A549 (cell line): ENCODE data around the gene DPYD. TPM values are rescaled to one million over a fixed set of nuclear protein-coding genes. Genes with fewer than 3 reads are reported as not detected.

ENCODE experiments used
- ATAC-seq, 2 experiments: fragments of 200-7000 bp in 1 of 2; fragments of >200 bp in 1 of 2; cut with Nextera tagmentation in 1 of 2; cut with Tn5 transposase in 1 of 2; 3 replicates each; pipeline versions ENCODE4 v1.8.0 to v1.9.1; 2018 to 2020; ENCODE audit warnings: mild to moderate bottlenecking in 1 of 2, moderate library complexity in 1 of 2
- CTCF ChIA-PET: fragments of 300-600 bp; sonication (Branson Sonifier 250); formaldehyde crosslinking; extraction: SDS; loops from one replicate; lab custom pipeline; 2021; ENCODE audit warnings: antibody characterized with exemption, inconsistent platforms; lab: Yijun Ruan, JAX
- POLR2A ChIA-PET: fragments of 350-600 bp; formaldehyde crosslinking; extraction: SDS; loops from one replicate; lab custom pipeline; 2021; ENCODE audit warnings: antibody characterized with exemption, inconsistent platforms; lab: Yijun Ruan, JAX
- DNase-seq, 2 experiments: peaks; one replicate each; pipeline versions ENCODE4 v3.0.0 to v3.0.0-alpha.2; 2011 to 2016; ENCODE audit warnings: low read depth in 1 of 2, low spot score in 1 of 2
- FAIRE-seq: peaks from 2 replicates; lab custom pipeline; 2011; peaks lifted over from hg19 to GRCh38; lab: Jason Lieb, UNC
- H3K27ac ChIP-seq, 2 experiments: fragments of >200 bp; sonication (Bioruptor Twin); formaldehyde crosslinking; 3 replicates each; pipeline ENCODE4 v1.5.1; 2016 to 2017
- H3K4me1 ChIP-seq: fragments of >200 bp; sonication (Bioruptor Twin); formaldehyde crosslinking; 3 replicates; pipeline ENCODE4 v1.6.1; 2016
- H3K4me2 ChIP-seq: fragments of >200 bp; sonication (Bioruptor Twin); formaldehyde crosslinking; 3 replicates; pipeline ENCODE4 v1.6.1; 2016
- H3K4me3 ChIP-seq: fragments of >200 bp; sonication (Bioruptor Twin); formaldehyde crosslinking; 3 replicates; pipeline ENCODE4 v1.5.1; 2016
- H3K9me3 ChIP-seq: fragments of >200 bp; sonication (Bioruptor Twin); formaldehyde crosslinking; 3 replicates; pipeline ENCODE4 v1.6.1; 2016
- CBX8 ChIP-seq: fragments of 200-600 bp; sonication (generic); IDR thresholded peaks from 2 replicates; pipeline ENCODE4 v1.6.1; 2016
- EHF ChIP-seq: fragments of 250-450 bp; sonication (Bioruptor Pico); IDR thresholded peaks from 2 replicates; pipeline ENCODE4 v1.5.0; 2020; ENCODE audit warnings: mild to moderate bottlenecking
- FOSL2 ChIP-seq, 2 experiments: fragments of 450-650 bp in 1 of 2; fragments of >200 bp in 1 of 2; sonication (Bioruptor Twin) in 1 of 2; formaldehyde crosslinking; IDR thresholded peaks; 2 replicates each; pipeline versions ENCODE4 v1.5.0 to v1.6.1; 2016 to 2020; ENCODE audit warnings: mild to moderate bottlenecking in 1 of 2, moderate library complexity in 1 of 2
- GATA3 ChIP-seq: IDR thresholded peaks from 2 replicates; pipeline ENCODE4 v1.6.1; 2012; ENCODE audit warnings: borderline replicate concordance
- HDAC2 ChIP-seq: fragments of 200-600 bp; sonication (generic); IDR thresholded peaks from 2 replicates; pipeline ENCODE4 v1.6.1; 2016
- JUNB ChIP-seq: fragments of >200 bp; sonication (Bioruptor Twin); formaldehyde crosslinking; IDR thresholded peaks from 2 replicates; pipeline ENCODE4 v1.6.1; 2016
- NFE2L2 ChIP-seq: fragments of 150-350 bp; conservative IDR thresholded peaks from 2 replicates; pipeline ENCODE4 v1.6.1; 2014; ENCODE audit warnings: low read length
- POLR2A ChIP-seq: IDR thresholded peaks from 2 replicates; pipeline ENCODE4 v1.6.1; 2012; ENCODE audit warnings: mild to moderate bottlenecking, low read length
- SREBF2 ChIP-seq: fragments of 450-650 bp; IDR thresholded peaks from 2 replicates; pipeline ENCODE4 v1.6.1; 2014; ENCODE audit warnings: mild to moderate bottlenecking, moderate library complexity
- TFCP2L1 ChIP-seq: fragments of 250-450 bp; sonication (Bioruptor Pico); IDR thresholded peaks from 2 replicates; pipeline ENCODE4 v1.5.0; 2021; ENCODE audit warnings: mild to moderate bottlenecking
- TP53 ChIP-seq: fragments of 250-450 bp; sonication (Bioruptor Pico); IDR thresholded peaks from 2 replicates; pipeline ENCODE4 v1.5.0; 2021; ENCODE audit warnings: mild to moderate bottlenecking, moderate library complexity
- ZC3H11A ChIP-seq: fragments of 450-650 bp; IDR thresholded peaks from 2 replicates; pipeline ENCODE4 v1.6.1; 2014; ENCODE audit warnings: antibody characterized with exemption, mild to moderate bottlenecking
- ZFP36 ChIP-seq: fragments of 450-650 bp; IDR thresholded peaks from 2 replicates; pipeline ENCODE4 v1.6.1; 2014; ENCODE audit warnings: borderline replicate concordance; ENCODE audit not compliant: partially characterized antibody
- ZNF302 ChIP-seq: fragments of 250-450 bp; sonication (Bioruptor Pico); IDR thresholded peaks from 2 replicates; pipeline ENCODE4 v1.9.0; 2021; ENCODE audit warnings: inconsistent platforms, mild to moderate bottlenecking, moderate library complexity
- ZSCAN20 ChIP-seq: fragments of 250-450 bp; sonication (Bioruptor Pico); IDR thresholded peaks from 2 replicates; pipeline ENCODE4 v1.8.0; 2022; ENCODE audit warnings: mild to moderate bottlenecking, moderate library complexity
- WGBS: methylation state at CpG from one replicate; pipeline ENCODE4 v1.1.6; 2017; ENCODE audit errors: missing lambda C conversion rate; 5-methylcytosine and 5-hydroxymethylcytosine counted together
- polyA plus RNA-seq, 4 experiments: library from polyadenylated mRNA; depleted of rRNA in 3 of 4; stranded (reverse); fragments of >200 nt; fragmentation: RNase III in 1 of 4; extraction: RNeasy Plus Mini Kit Qiagen cat#74134 plus additional on column Dnase treatment in 1 of 4; gene quantifications; 2 replicates in 3 of 4; 3 replicates in 1 of 4; pipeline ENCODE4 v1.2.3, GENCODE V29; 2011 to 2017
- TF ChIP-seq, protein P1 (sequence below): fragments of 200-600 bp; sonication (generic); IDR thresholded peaks from 2 replicates; pipeline ENCODE4 v1.6.1; 2016; ENCODE audit warnings: antibody characterized with exemption, mild to moderate bottlenecking, moderate library complexity
- TF ChIP-seq, protein P2 (sequence below): fragments of >200 bp; sonication (Bioruptor Twin); formaldehyde crosslinking; IDR thresholded peaks from 3 replicates; pipeline ENCODE4 v1.6.1; 2016

Gene DPYD
- polyA plus RNA-seq, 2 of the 4 experiments (the other 2 are of a cell fraction), result 5.9 to 7.5 TPM

DNA sequence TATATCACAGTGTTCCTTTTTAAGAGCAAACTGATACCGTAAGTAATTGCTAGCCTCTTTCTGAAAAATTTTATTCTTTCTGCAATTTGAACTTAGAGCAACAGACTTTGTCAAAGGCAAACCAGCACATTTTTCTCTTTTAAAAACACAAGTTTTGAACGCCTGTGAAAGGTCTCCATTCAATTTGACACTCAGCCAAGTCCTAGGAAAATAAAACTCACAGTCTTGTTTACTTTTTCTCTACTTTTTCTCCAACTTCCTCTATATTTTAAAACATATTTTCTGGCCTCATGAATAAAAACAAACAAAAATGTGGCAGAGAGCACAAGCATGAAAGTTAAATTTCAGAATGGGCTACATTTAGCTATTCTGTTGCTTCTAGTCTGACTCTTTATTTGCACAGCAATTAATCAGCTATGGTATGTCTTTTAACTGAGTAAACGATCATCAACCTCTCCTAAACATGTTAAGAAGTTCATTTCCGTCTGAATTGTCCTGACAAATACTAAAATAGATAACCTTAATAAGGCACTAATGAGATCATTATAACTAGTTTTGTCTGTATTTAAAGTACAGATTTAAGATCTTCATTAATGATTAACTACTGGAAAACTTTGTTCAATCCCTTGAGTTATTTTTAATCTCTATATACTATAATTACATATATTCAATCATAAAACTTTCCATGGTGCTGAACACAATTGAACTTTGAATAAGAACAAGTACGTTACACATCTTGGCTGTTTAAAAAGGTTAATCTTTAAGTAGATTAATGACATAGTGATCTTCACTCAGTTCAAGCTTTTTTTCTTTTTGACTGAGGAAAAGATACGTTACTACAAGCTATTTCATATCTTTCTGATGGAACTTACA lies 648.7 kb downstream of the DPYD start:
- POLR2A ChIA-PET, result no interaction called here
- Histone ChIP-seq H3K4me2 (peak overlapping the region; percentile 62), H3K4me1 (peaks cover 24% of the 10 kb centered on the region), H3K27ac (peak overlapping the region; percentile 33 to 37; a peak in 3 of 6 replicates), H3K9me3 (no peaks in the 10 kb centered on the region), H3K4me3 (no peak overlapping the region)
- CTCF ChIA-PET, result no interaction called here
- peak; percentile 54 for TF ChIP-seq GATA3
- no peak for TF ChIP-seq EHF (CRISPR knock-in tag)
- TF ChIP-seq, protein P1, sequence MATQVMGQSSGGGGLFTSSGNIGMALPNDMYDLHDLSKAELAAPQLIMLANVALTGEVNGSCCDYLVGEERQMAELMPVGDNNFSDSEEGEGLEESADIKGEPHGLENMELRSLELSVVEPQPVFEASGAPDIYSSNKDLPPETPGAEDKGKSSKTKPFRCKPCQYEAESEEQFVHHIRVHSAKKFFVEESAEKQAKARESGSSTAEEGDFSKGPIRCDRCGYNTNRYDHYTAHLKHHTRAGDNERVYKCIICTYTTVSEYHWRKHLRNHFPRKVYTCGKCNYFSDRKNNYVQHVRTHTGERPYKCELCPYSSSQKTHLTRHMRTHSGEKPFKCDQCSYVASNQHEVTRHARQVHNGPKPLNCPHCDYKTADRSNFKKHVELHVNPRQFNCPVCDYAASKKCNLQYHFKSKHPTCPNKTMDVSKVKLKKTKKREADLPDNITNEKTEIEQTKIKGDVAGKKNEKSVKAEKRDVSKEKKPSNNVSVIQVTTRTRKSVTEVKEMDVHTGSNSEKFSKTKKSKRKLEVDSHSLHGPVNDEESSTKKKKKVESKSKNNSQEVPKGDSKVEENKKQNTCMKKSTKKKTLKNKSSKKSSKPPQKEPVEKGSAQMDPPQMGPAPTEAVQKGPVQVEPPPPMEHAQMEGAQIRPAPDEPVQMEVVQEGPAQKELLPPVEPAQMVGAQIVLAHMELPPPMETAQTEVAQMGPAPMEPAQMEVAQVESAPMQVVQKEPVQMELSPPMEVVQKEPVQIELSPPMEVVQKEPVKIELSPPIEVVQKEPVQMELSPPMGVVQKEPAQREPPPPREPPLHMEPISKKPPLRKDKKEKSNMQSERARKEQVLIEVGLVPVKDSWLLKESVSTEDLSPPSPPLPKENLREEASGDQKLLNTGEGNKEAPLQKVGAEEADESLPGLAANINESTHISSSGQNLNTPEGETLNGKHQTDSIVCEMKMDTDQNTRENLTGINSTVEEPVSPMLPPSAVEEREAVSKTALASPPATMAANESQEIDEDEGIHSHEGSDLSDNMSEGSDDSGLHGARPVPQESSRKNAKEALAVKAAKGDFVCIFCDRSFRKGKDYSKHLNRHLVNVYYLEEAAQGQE, result peak; percentile 57
- TF ChIP-seq TFCP2L1, result no peak
- peak; percentile 36; the same call in 1 of the 2 replicates for TF ChIP-seq JUNB
- 15% methylated on average over 6 of the region's 6 CpGs for WGBS
- FAIRE-seq, result no peak
- DNase-seq, result peak in 1 of 2 experiments; percentile 3
- ATAC-seq, result peak in 1 of 2 experiments; percentile 58; a peak in 1 of 6 replicates

DNA sequence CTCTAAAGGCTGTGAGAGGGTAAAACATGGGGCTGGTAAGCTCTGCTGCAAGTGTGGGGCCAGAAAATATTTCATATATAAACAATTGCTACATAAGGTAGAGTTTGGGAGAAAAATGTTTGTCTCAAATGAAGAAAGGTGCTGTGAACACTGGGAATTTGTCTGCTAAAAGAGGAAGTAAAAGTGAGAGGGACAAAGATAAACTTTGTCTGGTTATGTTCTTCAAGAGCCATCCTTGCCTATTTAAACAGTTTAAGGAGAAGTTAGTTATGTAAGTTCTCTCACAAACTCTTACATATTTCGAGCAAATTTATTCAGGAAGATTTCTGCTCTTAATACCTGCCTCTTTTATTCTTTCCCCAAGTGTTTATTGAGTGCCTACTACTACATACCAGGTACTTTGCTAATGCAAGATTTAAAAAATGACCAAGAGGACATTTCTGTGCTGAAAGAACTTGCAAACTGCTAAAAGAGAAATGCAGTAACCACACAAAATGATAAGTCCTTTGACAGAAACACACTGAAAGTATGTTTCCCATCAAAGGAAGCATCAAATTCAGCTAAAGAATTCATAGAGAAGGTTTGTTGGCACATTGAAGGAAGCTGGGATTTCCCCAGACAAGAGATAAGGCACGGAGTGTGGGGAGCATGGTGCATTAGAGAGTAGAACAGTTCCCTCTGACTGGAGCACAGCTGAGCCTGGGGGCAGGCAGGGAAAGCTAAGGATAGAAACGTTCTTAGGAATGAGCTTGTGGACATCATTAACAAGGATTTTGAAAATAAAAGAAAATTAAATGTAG lies 650.1 kb downstream of the DPYD start:
- TF ChIP-seq NFE2L2, result no peak
- TF ChIP-seq TFCP2L1, result no peak
- TF ChIP-seq CBX8, result no peak
- TF ChIP-seq JUNB, result no peak
- no peak for TF ChIP-seq ZFP36
- TF ChIP-seq SREBF2, result no peak
- no peak for TF ChIP-seq TP53
- no peak for TF ChIP-seq EHF (CRISPR knock-in tag)
- no peak for TF ChIP-seq GATA3
- TF ChIP-seq HDAC2, result no peak
- TF ChIP-seq ZC3H11A, result no peak
- POLR2A ChIA-PET, result no interaction called here
- WGBS, result 36% methylated on average over 3 of the region's 3 CpGs
- no peak for FAIRE-seq
- Histone ChIP-seq H3K4me3 (no peak overlapping the region), H3K9me3 (no peaks in the 10 kb centered on the region), H3K4me1 (peaks cover 24% of the 10 kb centered on the region), H3K4me2 (peak overlapping the region; percentile 62; the same call in 2 of the 3 replicates), H3K27ac (no peak overlapping the region)
- CTCF ChIA-PET, result interaction anchor here (1.1 kb wide), 1 partner anchor 255 kb away, joined by 4 read pairs; no protein-coding TSS in a partner anchor
- DNase-seq, result no peak
- ATAC-seq, result no peak

DNA sequence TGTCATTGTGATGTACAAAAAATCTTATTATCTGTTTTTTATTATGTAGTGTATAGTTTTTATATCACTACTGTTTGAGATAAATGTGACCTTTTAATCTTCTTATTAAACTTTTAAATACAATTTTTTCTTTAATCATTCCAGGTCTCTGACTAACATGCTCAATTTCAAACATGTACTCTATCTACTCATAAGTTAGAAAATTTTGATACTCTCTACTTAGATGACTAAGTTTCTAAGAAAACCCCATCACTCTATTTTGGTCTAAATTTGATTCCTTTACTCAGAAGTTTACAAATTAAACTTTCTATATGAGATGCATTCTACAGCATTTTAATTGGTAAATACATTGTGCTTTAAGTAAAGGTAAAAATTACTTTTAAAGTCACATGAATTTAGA lies 655.2 kb downstream of the DPYD start:
- FAIRE-seq (no peak), ATAC-seq (no peak), DNase-seq (no peak)
- Histone ChIP-seq H3K4me1 (peaks cover under 1% of the 10 kb centered on the region; the same call in 1 of the 3 replicates), H3K4me3 (no peak overlapping the region), H3K27ac (no peak overlapping the region), H3K9me3 (no peaks in the 10 kb centered on the region), H3K4me2 (no peak overlapping the region)
- ChIA-PET CTCF (no interaction called here), POLR2A (no interaction called here)
- TF ChIP-seq ZSCAN20 (CRISPR knock-in tag) (no peak), FOSL2 (IDR thresholded peaks at IDR 0.05) (no peak), FOSL2 (CRISPR knock-in tag; IDR thresholded peaks at IDR 0.05) (no peak), POLR2A (no peak), ZNF302 (CRISPR knock-in tag) (no peak), NFE2L2 (no peak)
- TF ChIP-seq, protein P2, sequence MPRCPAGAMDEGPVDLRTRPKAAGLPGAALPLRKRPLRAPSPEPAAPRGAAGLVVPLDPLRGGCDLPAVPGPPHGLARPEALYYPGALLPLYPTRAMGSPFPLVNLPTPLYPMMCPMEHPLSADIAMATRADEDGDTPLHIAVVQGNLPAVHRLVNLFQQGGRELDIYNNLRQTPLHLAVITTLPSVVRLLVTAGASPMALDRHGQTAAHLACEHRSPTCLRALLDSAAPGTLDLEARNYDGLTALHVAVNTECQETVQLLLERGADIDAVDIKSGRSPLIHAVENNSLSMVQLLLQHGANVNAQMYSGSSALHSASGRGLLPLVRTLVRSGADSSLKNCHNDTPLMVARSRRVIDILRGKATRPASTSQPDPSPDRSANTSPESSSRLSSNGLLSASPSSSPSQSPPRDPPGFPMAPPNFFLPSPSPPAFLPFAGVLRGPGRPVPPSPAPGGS, result no peak
